ENCODE data around the gene ZNF606. TPM values are rescaled to one million over a fixed set of nuclear protein-coding genes. Genes with fewer than 3 reads are reported as not detected.

ZNF606 gene
- total RNA-seq, 2 donors from 2014 or later: 11.7 to 21.4 TPM

GRCh38 chr19:57964761-57965160 lies 37.9 kb downstream of the ZNF606 start:
- 77 to 94% methylated on average over 8 of the region's 8 CpGs for WGBS, 2 donors
- DNase-seq (no peak), ATAC-seq (no peak)
- Histone ChIP-seq H3K36me3 (replicated peaks in 1 of 2; ENCODE audit: insufficient read depth in 1 of 2, low read depth in 2 of 2) (no peaks in the 10 kb centered on the region), H3K27me3 (no peaks in the 10 kb centered on the region), H3K9me3 (peaks cover 0 to 28% (median 0%) of the 10 kb centered on the region in 3 donors), H3K4me1 (no peaks in the 10 kb centered on the region), H3K4me3 (no peak overlapping the region), H3K27ac (no peak overlapping the region)
- TF ChIP-seq POLR2A (IDR thresholded peaks at IDR 0.05) (no peak), CTCF (IDR thresholded peaks at IDR 0.05) (no peak)
- intact Hi-C loops (cut with DNase I): no loop called here

DNA sequence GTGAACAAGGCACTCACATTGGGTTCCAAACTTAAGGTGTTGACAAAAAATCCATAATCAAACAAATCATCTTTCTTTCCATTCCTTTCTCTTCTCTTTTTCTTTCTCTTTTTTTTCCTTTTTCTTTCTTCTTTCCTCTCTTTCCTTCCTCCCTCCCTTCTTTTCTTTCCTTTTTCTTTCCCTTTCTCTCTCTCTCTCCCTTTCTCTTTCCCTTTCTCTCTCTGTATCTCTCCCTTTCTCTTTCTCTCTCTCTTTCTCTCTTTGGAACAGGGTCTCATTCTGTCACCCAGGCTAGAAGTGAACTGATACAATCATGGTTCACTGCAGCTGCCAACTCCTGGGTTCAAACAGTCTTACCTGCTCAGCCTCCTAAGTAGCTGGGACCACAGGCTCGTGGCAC lies 40.8 kb downstream of the ZNF606 start:
- H3K4me3 ChIP-seq: no peak overlapping the region
- H3K4me1 ChIP-seq: no peaks in the 10 kb centered on the region
- H3K27ac ChIP-seq: no peak overlapping the region
- no peaks in the 10 kb centered on the region for H3K27me3 ChIP-seq
- ATAC-seq: no peak
- intact Hi-C loops (cut with DNase I): no loop called here
- TF ChIP-seq POLR2A (IDR thresholded peaks at IDR 0.05): no peak
- TF ChIP-seq CTCF (IDR thresholded peaks at IDR 0.05): no peak
- H3K36me3 ChIP-seq (replicated peaks in 1 of 2; ENCODE audit: insufficient read depth in 1 of 2, low read depth in 2 of 2): no peaks in the 10 kb centered on the region
- peaks cover 0 to 5% (median 0%) of the 10 kb centered on the region in 3 donors for H3K9me3 ChIP-seq
- 81 to 86% methylated on average over 1 of the region's 1 CpG for WGBS, 2 donors
- no peak for DNase-seq

- ATAC-seq (no peak), DNase-seq (no peak)
- peaks cover 0 to 10% (median 0%) of the 10 kb centered on the region in 3 donors for H3K9me3 ChIP-seq
- TF ChIP-seq CTCF (IDR thresholded peaks at IDR 0.05) (no peak), POLR2A (IDR thresholded peaks at IDR 0.05) (no peak)
- intact Hi-C loops (cut with DNase I): no loop called here
- 70 to 90% methylated on average over 3 to 4 of the region's 4 CpGs for WGBS, 2 donors
- no peaks in the 10 kb centered on the region for H3K27me3 ChIP-seq
- H3K4me3 ChIP-seq: no peak overlapping the region
- H3K36me3 ChIP-seq (replicated peaks in 1 of 2; ENCODE audit: insufficient read depth in 1 of 2, low read depth in 2 of 2): no peaks in the 10 kb centered on the region
- H3K27ac ChIP-seq: no peak overlapping the region
- no peaks in the 10 kb centered on the region for H3K4me1 ChIP-seq
These were observed 47.6 kb downstream of the ZNF606 start for GRCh38 chr19:57954996-57955395.

- DNase-seq: no peak
- peaks cover 10% of the 10 kb centered on the region for H3K4me1 ChIP-seq
- no peaks in the 10 kb centered on the region for H3K36me3 ChIP-seq (replicated peaks in 1 of 2; ENCODE audit: insufficient read depth in 1 of 2, low read depth in 2 of 2)
- intact Hi-C loops (cut with DNase I): no loop called here
- H3K9me3 ChIP-seq: peaks cover 0 to 22% (median 0%) of the 10 kb centered on the region in 3 donors
- H3K4me3 ChIP-seq: no peak overlapping the region
- no peak overlapping the region for H3K27ac ChIP-seq
- 78% methylated on average over 11 of the region's 12 CpGs; no CpG with 5 or more reads in 1 of the 2 donors for WGBS, 2 donors
- H3K27me3 ChIP-seq: no peaks in the 10 kb centered on the region
- ATAC-seq: no peak
- TF ChIP-seq CTCF (IDR thresholded peaks at IDR 0.05) (no peak), POLR2A (IDR thresholded peaks at IDR 0.05) (no peak)
These were observed 52.9 kb downstream of the ZNF606 start for GRCh38 chr19:57949702-57950101.

DNA sequence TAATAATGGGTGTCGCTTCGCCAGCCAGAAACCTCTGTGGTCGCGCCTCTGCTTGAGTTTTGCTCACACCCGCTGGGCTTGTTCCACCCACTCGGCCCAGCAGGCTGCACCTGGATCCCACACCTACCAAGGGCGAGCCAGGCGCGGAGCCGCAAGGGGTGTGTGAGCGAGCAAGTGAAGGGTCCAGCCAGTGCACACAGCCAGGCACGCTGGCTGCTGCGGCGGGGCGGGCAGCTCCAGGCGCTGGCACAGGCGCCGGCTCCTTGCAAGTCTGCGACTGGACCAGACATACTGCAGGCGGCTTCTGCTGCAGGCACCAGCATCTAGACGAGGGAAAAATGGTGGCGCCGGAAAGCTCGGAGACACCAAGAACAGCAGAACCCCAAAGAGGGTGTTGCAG lies 53.3 kb downstream of the ZNF606 start:
- DNase-seq: no peak

More for the DNA sequence above, 53.3 kb downstream of the ZNF606 start:
- ATAC-seq: no peak
- Histone ChIP-seq H3K9me3 (peaks cover 0 to 24% (median 0%) of the 10 kb centered on the region in 3 donors), H3K4me1 (peaks cover 10% of the 10 kb centered on the region), H3K36me3 (replicated peaks in 1 of 2; ENCODE audit: insufficient read depth in 1 of 2, low read depth in 2 of 2) (no peaks in the 10 kb centered on the region), H3K4me3 (no peak overlapping the region), H3K27me3 (no peaks in the 10 kb centered on the region), H3K27ac (no peak overlapping the region)
- 78 to 86% methylated on average over 8 to 24 of the region's 24 CpGs for WGBS, 2 donors
- intact Hi-C loops (cut with DNase I): no loop called here
- TF ChIP-seq POLR2A (IDR thresholded peaks at IDR 0.05) (no peak), CTCF (IDR thresholded peaks at IDR 0.05) (no peak)
